ENCODE measurements around the gene NMUR1. TPM values are rescaled to one million over a fixed set of nuclear protein-coding genes. Genes with fewer than 3 reads are reported as not detected.

NMUR1 gene, protein sequence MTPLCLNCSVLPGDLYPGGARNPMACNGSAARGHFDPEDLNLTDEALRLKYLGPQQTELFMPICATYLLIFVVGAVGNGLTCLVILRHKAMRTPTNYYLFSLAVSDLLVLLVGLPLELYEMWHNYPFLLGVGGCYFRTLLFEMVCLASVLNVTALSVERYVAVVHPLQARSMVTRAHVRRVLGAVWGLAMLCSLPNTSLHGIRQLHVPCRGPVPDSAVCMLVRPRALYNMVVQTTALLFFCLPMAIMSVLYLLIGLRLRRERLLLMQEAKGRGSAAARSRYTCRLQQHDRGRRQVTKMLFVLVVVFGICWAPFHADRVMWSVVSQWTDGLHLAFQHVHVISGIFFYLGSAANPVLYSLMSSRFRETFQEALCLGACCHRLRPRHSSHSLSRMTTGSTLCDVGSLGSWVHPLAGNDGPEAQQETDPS
- not detected in 5 replicates for total RNA-seq (2022; extraction: Qiagen RNA extraction)

GRCh38 chr2:231530099-231531011, at the start of gene NMUR1:
Gene NMUR1 (minus strand): TSS chr2:231530445. CDS start chr2:231530361, 84 bp downstream.

Other genes starting within 250 kb of the NMUR1 start
- 2.0 to 3.1 TPM (median 2.3 TPM) in 5 replicates for gene B3GNT7, start 134.7 kb downstream of the NMUR1 start, total RNA-seq (2022; extraction: Qiagen RNA extraction)
- gene NCL, start 66.0 kb downstream of the NMUR1 start, total RNA-seq (2022; extraction: Qiagen RNA extraction) = 736 to 811 TPM (median 754 TPM) in 5 replicates
- gene TEX44, start 62.4 kb upstream of the NMUR1 start, total RNA-seq (2022; extraction: Qiagen RNA extraction) = not detected in 5 replicates
- gene PTMA, start 178.1 kb upstream of the NMUR1 start, total RNA-seq (2022; extraction: Qiagen RNA extraction) = 1,375 to 1,752 TPM (median 1,436 TPM) in 5 replicates

All from A549 treated with Hydrocortisone at 1 μM for 4 hours (cell line).